Activated CD4-positive, alpha-beta T cell treated with anti-CD3 and anti-CD28 coated beads, Interleukin-2, amount 50 U/mL, for 24 hours (primary cell): ENCODE data around the gene TM9SF4.
"Not testable (repeated sequence)": the region's sequence is repeated elsewhere in the genome, so short reads cannot be mapped to it uniquely, and the experiment has no call there.

Experiments used
- DNase-seq, 2 donors: peaks; one replicate each; pipeline ENCODE4 v3.0.0-alpha.2; 2020; ENCODE audit warnings: low read depth in 1 of 2, low spot score in 1 of 2

The TM9SF4 gene

DNA sequence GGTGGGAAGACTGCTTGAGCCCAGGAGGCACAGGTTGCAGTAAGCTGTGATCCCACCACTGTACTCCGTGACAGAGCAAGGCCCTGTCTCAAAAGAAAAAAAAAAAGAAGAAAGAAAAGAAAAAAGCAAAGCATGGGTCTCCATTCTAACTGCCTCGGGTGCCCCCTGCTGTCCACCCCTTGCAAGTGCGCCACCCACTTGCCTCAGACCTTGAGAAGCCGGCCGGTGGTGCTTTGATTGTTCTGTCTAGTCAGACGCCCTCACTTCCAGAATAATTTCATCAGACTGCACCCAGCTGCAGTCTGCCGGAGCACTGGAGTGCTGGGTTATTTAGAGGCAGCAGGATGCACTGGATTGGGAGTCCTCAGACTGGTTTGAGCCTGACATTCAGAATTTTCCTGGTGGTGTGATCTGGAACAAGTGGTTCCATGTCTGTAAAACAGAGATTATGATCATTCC is 17.6 kb upstream of the TM9SF4 start:
- peak; percentile 52 to 64 for DNase-seq

DNA sequence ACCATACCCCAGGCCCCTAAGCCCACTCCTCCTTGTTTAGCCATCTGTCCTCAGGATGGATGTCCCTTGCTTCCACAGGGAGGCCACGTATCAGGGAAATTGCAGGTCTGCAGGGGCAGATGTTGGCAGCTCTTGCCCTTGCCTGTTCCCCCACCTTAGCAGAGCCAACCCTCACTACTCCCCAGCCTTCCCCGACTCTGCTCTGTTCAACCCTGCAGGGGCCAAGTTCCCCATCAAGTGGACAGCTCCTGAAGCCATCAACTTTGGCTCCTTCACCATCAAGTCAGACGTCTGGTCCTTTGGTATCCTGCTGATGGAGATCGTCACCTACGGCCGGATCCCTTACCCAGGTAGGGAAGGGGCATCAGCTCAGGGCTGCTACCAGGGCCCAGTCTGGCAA is 10.7 kb upstream of the TM9SF4 start:
- no peak for DNase-seq

DNA sequence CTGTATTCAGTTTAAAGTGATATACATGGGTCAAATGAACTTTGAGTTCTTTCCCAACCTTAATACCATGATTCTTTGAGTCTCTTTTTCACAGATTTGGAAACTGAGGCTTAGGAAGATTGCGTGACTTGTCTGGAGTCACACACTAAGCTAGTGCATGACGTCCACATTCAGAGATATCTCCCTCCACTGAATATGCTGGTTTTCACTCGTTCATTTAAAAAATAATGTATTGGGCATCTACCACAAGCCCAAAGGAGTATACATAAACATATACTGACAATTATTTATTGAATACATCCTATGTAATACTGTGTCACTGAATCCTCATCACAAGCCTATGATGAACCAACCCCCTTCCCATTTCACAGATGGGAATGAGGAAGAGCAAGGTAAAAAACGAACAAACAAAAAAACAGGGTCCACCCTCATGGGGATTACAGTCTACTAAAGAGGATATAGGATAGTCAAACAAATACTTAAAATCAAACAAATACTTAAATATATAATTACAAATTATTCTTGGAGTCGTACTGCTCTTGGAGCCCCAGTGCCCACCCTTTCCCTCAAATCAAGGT is 611 bp upstream of the TM9SF4 start:
- no peak for DNase-seq

DNA sequence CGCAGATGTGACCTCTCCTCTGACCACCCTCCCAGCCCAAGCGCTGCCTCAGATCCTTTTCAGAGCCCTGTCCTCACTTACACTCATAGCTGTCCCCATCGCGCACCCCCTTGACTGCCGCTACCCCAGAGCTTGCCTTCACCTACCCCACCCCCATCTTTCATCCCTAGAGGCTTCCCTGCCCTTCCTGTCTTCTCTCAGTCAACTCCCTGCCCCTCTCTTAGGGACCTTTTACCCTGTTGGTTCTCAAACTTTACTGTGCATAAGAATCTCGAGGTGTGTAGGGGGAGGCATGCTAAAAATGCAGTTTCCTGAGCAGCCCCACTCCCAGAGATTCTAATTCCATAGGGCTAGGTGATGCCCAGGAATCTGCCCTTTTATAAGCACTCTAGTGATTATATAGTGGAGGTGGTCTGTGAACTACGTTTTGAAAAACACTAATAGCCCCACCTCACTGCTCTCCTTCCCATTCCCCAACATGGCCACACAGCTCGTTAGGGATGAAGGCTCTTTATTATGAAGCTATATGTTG is 725 bp downstream of the TM9SF4 start:
- no peak for DNase-seq

DNA sequence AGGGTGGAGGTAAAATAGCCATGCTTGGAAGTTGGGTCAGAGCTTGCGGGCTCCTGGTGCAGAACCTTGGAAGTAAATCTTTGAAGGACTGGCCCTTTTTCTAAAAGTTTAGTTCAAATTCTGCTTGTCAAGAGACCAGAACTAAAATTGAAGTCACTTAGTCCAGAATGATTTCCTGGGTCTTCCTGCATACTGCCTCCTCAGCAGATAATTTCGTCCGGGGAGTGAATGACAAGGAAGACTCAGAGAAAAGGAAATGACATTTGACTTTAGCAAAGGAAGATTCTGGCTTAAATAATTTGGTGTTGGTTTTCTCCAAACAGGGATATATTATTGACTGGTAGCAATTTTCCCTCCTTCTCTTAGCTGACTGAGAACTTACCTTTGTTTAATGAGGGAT is 1.2 kb downstream of the TM9SF4 start:
- DNase-seq = no peak

DNA sequence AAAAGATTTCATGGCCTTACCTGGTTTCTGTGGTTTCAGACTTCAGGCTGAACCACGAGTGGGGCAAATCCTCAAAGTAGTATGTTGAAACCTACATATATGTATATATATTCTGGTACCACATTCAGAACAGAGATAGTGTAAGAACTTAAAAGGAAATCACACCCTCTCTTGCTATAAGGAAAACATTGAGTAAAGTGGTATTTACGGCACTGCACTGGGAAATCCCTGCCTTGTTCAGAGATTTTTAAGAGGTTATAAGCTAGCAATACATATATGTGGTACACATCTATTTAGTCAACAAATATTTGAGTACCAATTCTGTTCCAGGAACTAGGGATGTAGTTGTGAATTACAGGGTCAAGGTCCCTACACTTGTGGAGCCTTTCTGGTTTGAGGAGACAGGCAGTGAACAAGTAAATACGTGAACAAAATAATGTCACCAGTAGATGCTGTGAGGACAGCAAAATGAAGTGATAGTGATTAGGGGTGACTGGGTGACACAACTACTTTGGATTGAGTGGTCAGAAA is 1.7 kb downstream of the TM9SF4 start:
- no peak for DNase-seq

DNA sequence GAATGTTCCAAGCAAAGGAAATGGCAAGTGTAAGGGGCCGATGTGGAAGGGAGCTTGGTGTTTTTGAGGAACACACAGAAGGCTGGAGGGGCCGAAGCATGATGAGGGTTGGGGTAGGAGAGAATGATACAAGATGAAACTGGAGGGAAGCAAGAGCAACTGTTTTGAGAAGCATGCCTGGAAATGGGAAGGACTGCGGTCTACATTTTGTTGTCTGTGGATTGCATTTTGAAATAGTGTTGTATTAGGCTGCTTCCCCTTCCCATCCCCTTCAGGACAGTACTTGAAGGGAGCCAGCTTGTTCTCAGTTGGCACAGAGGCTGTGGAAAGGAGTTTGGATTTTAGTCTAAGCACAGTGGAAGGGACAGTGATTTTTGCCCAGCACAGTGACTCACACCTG is 2.2 kb downstream of the TM9SF4 start:
- DNase-seq = no peak

DNA sequence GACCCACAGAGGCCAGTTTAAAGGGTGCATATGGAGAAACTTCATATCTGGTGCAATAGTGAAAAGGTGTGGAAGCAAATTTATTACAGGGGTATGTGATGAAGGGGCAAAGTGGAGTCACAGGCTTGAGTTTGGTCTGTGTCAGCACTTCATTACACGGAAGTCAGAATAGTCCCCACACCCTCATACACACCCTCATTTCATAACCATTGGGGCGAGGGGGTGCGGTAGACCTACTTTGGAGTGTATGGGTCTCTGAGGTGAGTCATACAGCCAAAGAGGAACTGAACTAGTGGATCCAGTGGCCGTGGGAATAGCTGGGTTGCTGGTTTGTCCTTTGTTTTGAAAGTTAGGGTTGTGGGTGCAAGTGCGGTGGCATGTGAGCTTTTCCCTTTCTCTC is 3.3 kb downstream of the TM9SF4 start:
- DNase-seq = no peak

DNA sequence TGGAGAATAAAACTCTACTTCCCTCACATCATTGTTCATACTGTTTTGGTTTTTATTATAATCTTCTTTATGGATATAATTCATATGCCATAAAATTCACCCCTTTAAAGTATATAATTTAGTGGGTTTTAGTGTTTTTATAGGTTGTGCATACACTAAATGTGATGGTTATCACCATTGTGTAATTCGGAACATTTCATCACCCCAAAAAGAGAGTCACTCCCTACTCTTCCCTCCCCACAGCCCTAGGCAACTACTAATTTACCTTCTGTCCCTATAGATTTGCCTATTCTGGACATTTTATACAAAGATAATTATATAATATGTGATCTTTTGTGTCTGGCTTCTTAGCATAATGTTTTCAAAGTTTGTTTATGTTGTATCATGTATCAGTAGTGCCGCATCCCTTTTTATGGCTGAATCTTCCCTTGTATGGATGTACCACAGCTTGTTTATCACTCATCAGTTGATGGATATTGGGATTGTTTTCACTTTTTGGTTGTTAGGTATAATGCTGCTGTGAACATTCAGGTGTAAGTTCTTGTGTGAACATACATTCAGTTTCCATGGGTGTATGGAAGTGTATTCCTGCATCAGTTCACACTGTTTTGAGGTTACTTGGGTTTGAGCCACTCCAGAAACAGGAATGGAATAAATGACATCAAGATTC is 4.2 kb downstream of the TM9SF4 start:
- no peak for DNase-seq

DNA sequence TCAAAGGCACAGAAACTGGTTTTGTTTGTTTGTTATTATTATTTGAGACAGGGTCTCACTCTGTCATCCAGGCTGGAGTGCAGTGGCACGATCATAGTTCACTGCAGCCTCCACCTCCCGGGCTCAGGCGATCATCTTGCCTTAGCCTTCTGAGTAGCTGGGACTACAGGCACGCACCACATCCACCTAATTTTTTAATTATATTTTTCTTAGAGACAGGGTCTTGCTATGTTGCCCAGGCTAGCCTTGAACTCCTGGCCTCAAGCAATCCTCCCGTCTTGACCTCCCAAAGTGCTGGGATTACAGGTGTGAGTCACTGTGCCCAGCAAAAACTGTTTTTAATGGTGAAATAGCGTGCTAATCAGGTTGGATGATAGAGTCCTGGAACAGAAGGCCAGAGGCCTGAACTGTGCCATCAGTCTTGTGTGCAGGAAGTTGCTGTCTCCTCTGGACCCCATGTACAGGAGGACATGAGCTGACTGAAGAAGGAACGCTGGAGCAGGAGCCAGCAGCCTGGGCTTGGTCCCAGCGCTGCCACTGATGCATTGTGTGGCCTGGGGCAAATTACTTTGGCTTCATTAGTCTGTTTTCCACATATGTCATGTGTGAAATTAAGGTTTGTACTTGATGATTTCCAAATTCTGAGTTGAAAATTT is 4.9 kb downstream of the TM9SF4 start:
- no peak for DNase-seq

DNA sequence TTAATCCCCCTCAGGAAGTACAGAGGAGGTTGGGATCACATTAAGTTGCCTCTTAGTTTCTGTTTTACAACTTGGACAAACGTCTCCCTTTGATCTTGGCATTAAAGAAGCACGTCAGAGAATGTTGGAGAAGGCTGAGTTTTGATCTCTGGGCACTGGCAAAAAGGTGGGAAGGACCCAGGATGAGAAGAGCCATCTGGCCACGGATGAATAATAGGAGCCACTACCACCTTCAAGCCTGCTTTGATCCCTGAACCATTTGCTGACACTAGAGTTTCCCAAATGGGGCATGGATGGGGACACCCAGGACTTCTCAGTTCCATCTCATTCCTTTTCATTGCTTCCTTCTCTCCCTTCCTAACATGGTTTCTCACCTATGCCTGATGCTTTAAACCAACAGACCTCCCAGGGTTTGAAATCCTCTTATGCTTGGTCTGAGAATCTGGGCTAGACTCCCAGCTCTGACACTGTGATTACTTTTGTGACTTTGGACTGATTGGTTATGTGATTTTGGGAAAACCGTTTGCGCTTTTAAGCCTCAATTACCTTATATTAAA is 5.8 kb downstream of the TM9SF4 start:
- DNase-seq = no peak

DNA sequence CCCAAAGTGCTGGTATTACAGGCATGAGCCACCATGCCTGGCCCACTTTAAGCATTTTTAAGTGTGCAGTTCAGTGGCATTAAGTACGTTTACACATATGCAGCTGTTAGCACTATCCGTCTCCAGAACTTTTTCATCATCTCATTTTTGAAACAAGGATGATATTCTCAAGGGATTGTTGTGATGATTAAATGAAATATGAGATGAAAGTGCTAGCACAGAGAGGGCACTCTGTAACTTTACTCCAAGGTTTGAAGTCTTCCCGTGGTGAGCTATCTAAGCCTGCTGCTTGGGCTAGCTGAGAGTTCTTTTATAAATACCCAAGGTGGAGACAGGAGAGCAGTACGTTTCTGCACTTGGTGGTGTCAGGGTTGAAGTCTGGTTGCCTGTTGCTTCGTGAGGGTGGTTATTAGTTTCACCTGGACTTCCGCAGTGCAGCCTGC is 6.6 kb downstream of the TM9SF4 start:
- no peak for DNase-seq

DNA sequence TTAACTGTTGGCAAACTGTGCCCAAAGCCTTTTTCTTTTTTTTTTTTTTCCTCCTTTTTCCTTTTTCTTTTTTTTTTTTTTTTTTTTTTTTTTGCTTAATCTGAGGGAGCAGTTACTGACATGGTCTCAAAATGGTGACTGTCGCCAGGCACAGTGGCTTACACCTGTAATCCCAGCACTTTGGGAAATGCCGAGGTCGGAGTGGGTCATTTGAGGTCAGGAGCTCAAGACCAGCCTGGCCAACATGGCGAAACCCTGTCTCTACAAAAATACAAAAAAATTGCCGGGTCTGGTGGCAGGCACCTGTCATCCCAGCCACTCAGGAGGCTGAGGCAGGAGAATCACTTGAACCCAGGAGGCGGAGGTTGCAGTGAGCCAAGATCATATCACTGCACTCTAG is 7.3 kb downstream of the TM9SF4 start:
- DNase-seq = not testable (repeated sequence)

DNA sequence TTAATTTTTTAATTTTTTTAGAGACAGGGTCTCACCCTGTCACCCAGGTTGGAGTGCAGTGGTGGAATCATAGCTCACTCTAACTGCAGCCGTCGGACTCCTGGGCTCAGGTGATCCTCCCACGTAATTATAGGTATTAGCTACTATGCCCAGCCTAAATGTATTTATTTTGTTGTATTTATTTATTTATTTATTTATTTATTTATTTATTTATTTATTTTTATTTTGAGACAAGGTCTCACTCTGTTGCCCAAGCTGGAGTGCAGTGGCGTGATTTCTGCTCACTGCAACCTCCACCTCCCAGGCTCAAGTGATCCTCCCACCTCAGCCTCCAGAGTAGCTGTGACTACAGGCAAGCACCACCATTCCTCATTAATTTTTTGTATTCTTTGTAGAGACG is 8.9 kb downstream of the TM9SF4 start:
- DNase-seq = not testable (repeated sequence)

DNA sequence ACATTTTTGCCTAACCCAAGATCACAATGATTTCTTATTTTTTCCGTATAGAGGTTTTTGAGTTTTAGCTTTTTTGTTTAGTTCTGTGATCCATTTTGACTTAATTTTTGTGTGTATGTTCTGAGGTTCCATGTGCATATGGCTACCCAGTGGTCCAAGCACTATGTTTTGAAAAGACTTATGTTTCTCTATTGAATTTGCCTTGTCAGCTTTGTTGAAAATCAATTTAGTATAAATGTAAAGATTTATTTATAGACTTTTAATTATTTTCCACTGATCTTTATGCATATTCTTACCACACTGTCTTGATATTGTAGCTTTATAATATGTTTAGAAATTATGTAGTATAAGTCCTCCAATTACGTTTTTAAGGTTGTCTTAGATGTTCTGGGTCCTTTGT is 10.2 kb downstream of the TM9SF4 start:
- DNase-seq = no peak

DNA sequence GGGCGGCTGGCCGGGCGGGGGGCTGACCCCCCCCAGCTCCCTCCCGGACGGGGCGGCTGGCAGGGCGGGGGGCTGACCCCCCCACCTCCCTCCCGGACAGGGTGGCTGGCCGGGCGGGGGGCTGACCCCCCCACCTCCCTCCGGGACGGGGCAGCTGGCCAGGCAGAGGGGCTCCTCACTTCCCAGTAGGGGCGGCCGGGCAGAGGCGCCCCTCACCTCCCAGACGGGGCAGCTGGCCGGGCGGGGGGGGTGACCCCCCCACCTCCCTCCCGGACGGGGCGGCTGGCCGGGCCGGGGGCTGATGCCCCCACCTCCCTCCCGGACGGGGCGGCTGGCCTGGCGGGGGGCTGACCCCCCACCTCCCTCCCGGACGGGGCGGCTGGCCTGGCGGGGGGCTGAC is 12.4 kb downstream of the TM9SF4 start:
- DNase-seq = not testable (repeated sequence)

DNA sequence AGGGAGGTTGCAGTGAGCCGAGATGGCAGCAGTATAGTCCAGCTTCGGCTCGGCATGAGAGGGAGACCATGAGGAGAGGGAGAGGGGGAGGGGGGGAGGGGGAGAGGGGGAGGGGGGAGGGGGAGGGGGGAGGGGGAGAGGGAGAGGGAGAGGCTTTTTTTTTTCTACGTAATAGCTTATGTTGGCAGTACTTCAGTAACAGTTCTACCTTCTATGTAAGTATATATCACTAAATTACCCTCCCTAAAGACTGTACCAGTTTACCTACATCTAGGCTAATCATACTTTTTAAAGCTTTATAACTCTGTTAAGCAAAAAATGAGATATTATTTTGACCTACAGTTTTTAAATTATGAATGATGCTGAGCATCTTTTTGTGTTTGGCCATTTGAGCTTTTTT is 13.6 kb downstream of the TM9SF4 start:
- DNase-seq = no peak

DNA sequence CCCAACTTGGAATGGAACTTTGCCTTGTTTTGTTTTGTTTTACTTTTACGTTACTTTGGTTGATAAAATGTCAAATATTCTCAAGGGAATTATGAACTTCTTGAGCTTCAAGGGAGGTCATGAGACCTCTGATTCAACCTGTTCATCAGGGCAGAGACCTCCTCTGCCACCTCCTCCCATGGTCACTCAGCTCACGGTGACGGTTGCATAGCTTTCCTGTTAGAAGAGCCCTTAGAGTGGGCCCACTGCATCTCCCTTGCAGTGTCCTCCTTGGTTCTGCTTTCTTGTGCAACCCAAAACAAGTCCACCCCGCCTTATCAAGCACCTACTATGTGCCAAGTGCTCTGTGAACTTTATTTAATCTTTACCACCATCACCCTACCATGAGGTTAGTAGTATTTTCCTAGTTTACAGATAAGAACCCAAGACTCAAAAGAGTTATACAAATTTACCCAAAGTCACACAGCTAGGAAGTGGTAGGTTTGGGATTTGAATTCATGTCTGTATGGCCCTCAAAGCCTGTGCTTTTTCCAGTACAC is 15.5 kb downstream of the TM9SF4 start:
- no peak for DNase-seq

DNA sequence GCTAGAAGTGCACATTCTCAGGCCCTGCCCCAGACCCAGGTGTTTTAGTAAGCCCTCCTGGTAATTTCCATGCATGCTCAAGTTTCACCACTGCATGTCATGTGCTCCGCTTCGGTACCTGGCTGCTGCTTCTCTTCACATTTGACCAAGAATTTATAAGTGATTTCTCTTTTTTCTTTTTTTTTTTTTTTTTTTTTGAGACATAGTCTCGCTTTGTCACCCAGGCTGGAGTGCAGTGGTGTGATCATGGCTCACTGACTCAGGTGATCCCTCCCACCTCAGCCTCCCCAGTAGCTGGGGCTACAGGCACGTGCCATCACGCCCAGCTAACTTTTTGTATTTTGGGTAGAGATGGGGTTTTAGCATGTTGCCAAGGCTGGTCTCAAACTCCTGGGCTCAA is 16.0 kb downstream of the TM9SF4 start:
- no peak for DNase-seq

DNA sequence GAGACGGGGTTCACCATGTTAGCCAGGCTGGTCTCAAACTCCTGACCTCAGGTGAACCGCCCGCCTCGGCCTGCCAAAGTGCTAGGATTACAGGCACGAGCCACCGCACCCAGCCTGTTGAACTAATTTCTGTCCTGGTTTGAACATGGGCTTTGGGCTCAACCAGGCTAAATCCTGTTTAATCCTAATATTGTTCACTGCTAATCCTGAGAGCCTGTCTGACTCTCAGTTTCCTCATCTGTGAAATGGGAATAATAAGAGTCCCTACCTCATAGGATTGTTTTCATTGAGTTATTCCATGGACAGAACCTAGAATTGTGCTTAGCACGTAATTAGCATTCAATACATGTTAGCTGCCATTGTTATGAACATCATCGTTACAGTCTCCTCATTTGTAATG is 17.4 kb downstream of the TM9SF4 start:
- DNase-seq = no peak

DNA sequence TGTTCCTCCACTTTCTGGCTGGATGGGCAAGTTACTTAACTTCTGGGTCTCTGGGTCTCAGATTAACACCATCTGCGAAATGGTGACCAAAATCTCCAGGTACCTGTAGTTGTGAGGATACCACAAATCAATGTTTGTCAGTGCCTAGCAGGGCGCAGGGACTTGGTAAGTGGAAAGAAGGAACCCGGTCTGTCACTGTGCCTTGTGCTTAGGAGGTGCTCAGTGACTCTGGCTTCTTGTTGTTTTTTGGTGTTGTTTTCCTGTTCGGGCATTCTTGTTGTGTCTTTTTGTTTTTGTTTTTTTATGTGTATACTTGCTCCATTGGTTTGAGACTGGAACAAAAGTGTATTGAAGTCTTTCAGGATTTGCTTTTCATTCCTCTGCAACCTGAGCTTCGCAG is 17.8 kb downstream of the TM9SF4 start:
- no peak for DNase-seq

DNA sequence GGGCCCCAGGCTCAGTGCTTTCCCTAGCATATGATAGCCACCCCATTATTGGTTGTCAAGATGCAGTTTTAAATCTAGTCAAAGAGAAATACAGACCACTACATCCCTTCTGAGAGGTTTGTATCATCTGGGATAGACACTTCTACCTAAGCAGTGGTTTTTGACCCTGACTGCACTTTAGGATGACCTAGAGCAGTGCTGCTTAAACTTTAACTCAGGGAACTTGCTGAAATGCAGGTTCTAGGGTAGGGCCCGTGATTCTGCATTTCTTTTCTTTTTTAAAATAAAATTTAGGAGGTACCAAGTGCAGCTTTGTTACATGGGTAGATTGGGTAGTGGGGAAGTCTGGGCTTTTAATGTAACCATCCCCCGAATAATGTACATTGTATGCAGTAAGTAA is 18.7 kb downstream of the TM9SF4 start:
- no peak for DNase-seq
